GM21526 (cell line): ENCODE measurements around the gene MAPK1.
"Not testable (repeated sequence)": the region's sequence is repeated elsewhere in the genome, so short reads cannot be mapped to it uniquely, and the experiment has no call there.

ENCODE experiments used
- ATAC-seq: cut with Tn5 transposase; IDR thresholded peaks from one replicate; pipeline ENCODE4 v1.9.1; 2021; ENCODE audit warnings: moderate library complexity; ENCODE audit not compliant: unreplicated experiment, low FRiP score

MAPK1 gene

GRCh38 chr22:21824445-21824912 is 43.0 kb downstream of the MAPK1 start:
- ATAC-seq: no peak

DNA sequence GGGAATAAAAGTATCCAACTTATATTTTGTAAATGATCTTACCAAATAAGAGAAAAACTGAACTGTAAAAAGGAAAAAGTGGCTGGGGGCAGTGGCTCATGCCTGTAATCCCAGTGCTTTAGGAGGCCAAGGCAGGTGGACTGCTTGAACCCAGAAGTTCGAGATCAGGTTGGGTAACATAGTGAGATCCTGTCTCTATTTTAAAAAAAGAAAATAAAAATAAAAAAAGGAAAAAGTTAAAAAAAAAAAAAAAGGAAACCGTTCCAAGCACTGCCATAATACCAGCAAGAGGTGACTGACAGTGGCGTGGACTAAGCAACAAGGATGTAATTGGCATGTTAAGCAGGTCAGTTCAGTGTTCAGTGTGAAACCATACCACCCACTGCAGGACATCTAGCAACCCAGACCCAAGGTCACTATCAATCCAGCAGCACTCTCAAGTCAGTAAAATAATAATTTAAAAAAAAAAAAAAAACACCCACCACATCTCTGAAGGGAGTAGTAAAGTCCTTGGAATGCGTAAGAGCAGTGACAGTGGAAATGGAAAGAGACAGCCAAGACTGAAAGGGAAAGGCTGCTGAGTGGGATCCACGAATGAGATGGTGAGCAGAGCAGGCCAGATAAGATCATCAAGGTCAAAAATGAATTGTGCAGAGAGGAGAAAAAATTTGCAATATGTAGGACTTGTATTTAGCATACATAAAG is 43.6 kb downstream of the MAPK1 start:
- no peak for ATAC-seq

- no peak for ATAC-seq
Observed at GRCh38 chr22:21819183-21819770, 48.2 kb downstream of the MAPK1 start.

DNA sequence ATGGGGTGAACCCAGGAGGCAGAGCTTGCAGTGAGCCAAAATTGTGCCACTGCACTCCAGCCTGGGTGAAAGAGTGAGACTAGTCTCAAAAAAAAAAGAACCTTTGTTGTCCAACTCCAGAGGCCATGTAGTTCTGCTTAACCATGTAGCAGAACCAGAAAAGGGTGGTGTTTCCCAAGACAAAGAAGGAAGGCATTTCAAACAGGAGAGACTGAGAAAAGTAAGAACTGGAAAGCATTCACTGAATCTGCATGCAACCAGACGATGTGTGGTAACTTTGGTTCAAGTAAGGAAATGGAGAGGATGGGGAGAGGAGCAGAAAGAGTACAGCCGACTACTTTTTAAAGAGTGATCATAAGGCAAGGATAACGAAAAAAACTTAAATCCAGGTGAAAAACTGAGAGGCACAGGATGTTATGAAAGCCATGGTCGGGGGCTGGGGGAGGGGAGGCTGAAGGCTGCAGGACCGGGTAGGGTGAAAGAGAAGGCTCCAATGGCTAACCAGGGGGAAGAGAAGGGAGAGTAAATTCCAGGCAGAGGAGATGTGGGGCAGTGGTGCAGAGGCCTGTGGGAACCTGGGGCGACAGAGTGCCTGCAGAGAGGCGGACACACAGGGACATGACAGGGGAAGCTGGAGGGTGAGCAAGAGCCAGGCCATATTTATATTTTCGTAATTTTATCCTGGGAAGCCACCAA is 48.8 kb downstream of the MAPK1 start:
- ATAC-seq: no peak

- not testable (repeated sequence) for ATAC-seq
Observed at GRCh38 chr22:21817497-21817853, 50.0 kb downstream of the MAPK1 start.

GRCh38 chr22:21816787-21817496 is 50.5 kb downstream of the MAPK1 start:
- ATAC-seq: peak; percentile 55

GRCh38 chr22:21816472-21816786 is 51.0 kb downstream of the MAPK1 start:
- no peak for ATAC-seq

GRCh38 chr22:21815958-21816357 is 51.5 kb downstream of the MAPK1 start:
- ATAC-seq: no peak

DNA sequence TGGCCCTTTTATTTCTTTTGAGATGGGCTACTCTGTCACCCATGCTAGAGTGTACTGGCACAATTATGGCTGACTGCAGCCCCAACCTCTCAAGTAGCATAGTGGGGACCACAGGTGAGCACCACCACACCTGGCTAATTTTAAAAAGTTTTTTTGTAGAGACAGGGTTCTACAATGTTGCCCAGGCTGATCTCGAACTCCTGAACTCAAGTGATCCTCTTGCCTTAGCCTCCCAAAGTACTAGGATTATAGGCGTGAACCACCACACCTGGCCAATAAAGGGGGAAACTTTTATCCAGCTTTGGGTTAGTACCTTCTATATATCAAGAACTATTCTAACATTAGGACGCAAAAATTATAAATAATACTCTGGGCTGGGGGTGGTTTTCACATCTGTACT is 52.1 kb downstream of the MAPK1 start:
- no peak for ATAC-seq

DNA sequence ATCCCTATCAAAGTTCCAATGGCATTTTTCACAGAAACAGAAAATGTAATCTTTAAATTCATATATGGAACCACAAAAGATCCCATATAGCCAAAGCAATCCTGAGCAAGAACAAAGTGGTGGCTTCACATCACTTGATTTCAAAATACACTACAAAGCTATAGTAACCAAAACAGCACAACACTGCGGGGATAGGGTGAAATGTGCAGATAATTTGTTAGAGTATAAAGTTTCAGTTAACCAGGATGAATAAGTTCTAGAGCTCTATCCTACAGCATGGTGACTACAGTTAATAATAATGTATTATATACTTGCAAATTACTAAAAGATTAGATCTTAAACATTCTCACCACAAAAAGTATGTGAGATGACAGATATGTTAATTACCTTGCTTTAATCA is 55.5 kb downstream of the MAPK1 start:
- ATAC-seq: no peak

DNA sequence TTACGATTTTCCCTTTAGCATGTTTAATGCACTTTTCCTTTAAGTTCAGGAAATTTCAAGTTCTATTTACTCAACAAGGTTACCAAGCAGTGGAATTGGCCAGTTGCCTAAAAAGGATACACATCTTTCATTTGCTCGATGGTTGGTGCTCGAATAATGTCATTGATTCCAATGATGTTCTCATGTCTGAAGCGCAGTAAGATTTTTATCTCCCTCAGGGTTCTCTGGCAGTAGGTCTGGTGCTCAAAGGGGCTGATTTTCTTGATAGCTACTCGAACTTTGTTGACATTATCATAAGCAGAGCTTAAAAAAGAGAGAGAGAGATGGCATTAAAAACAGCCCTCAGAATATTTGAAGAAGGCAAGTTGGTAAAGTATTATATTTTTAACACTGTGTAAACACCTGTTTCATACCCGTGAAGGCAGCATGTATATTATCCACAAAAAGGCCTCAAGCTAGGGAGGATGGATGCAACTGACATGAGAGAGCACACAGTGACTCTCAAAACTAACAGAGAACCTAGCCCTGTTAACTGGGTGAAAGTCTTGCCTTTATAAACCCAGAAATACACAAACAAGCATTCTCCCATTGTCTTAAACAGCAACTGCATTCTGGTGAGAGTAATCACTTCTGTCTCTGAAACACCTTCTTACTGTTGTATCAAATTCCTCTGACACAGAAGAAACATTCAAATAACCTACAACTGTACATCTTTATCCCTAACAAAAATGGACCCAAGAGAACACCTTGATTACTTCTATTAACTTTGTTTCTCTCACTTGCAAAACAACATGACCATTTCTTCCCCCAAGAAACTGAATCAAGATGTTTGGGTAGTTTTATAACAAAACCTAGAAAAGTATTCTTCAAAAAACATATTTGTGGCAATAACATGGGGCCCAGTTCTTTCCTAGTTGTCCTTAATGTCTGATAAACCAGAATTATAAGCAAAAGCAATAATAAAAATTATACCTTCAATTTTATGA is 59.6 kb downstream of the MAPK1 start:
- no peak for ATAC-seq

DNA sequence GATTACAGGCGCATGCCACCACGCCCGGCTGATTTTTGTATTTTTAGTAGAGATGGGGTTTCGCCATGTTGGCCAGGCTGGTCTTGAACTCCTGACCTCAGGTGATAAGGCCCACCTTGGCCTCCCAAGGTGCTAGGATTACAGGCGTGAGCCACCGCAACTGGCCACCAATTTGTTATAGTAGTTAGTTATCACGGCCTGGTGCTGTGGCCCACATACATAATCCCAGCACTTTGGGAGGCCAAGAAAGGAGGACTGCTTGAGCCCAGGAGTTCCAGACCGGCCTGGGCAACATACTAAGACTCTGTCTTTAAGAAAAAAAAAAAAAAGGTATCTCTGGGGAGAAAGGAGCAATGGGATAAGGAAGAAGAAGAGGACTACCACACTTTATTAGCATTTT is 62.1 kb downstream of the MAPK1 start:
- ATAC-seq: not testable (repeated sequence)

GRCh38 chr22:21803811-21804249 is 63.6 kb downstream of the MAPK1 start:
- no peak for ATAC-seq

DNA sequence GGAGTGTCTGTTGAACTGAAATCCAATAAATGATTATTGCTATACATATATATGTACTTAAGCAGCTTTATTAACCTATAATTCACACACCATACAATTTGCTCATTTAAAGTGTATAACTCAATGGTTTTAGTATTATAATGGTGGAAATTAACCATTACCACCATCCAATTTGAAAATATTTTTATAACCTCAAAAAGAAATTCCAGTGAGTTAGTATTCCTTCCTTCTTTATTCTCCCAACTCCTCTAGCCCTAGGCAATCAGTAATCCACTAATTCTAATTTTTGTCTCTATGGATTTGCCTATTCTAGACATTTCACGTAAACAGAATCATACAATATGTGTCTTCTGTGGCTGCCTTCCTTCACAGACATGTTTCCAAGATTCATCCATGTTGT is 64.8 kb downstream of the MAPK1 start:
- ATAC-seq: no peak

DNA sequence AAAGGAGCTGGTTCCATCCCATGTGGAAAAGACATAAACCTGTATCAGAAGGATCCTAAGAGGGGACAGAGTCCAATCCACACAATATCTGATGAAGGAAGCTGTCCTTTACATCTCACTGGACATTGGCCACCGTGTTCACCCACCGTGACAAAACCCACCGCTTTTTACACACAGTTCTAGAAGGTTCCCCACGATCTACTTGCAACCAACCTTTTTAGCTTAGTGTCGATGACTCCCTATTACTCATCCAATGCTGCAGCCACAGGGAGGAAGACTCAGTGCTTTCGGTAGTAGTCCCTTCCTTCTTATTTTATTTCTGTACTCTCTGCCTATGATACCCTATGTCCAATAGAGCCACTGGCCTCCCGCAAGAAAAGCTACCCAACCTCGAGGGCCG is 65.4 kb downstream of the MAPK1 start:
- no peak for ATAC-seq

- not testable (repeated sequence) for ATAC-seq
Observed at GRCh38 chr22:21801304-21801644, 66.2 kb downstream of the MAPK1 start.

GRCh38 chr22:21800552-21801303 is 66.7 kb downstream of the MAPK1 start:
- no peak for ATAC-seq

GRCh38 chr22:21797444-21798221 is 69.8 kb downstream of the MAPK1 start:
- no peak for ATAC-seq

DNA sequence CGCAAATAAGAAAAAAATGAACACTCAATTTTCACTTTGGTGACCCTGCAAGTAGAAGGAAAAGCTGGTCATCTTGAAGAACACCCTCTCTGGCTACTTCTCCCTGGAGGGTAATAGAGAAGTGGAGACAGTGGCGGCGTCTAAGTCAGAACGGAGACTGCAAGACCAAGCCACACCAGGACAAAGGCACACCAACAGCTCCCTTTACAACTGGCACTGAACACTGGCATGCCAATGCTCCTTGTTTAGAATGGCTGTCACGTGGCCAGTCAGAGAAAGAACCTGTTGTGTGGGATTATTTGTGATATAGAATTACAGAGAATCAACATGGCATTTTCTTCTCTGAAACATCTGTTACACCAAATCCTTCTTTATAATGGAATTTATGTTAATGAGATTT is 70.6 kb downstream of the MAPK1 start:
- no peak for ATAC-seq
